ENCODE results near the gene ATG13. TPM values are rescaled to one million over a fixed set of nuclear protein-coding genes. Genes with fewer than 3 reads are reported as not detected.

The ATG13 gene
- total RNA-seq, 6 experiments from 2014 or later = 34.5 to 60.9 (median 41.1) TPM

GRCh38 chr11:46684367-46684766 is 67.0 kb downstream of the ATG13 start:
- Histone ChIP-seq H3K36me3 (peaks cover 11 to 67% (median 35%) of the 10 kb centered on the region in 4 donors), H3K27me3 (no peaks in the 10 kb centered on the region), H3K4me1 (no peaks in the 10 kb centered on the region), H3K4me3 (no peak overlapping the region), H3K27ac (no peak overlapping the region), H3K9me3 (no peaks in the 10 kb centered on the region)
- WGBS (ENCODE audit: insufficient coverage, low coverage, low lambda C conversion rate, missing lambda C conversion rate) = 71% methylated on average over 3 of the region's 3 CpGs
- ATAC-seq = no peak
- intact Hi-C loops (cut with DNase I) = no loop called here
- no peak for DNase-seq
- TF ChIP-seq POLR2A (IDR thresholded peaks at IDR 0.05) (no peak), CTCF (IDR thresholded peaks at IDR 0.05) (no peak)

- Histone ChIP-seq H3K4me3 (no peak overlapping the region), H3K4me1 (no peaks in the 10 kb centered on the region), H3K27me3 (no peaks in the 10 kb centered on the region), H3K36me3 (peaks cover 11 to 42% (median 21%) of the 10 kb centered on the region in 4 donors), H3K9me3 (no peaks in the 10 kb centered on the region), H3K27ac (no peak overlapping the region)
- no peak for TF ChIP-seq POLR2A (IDR thresholded peaks at IDR 0.05)
- no peak for TF ChIP-seq CTCF (IDR thresholded peaks at IDR 0.05)
- intact Hi-C loops (cut with DNase I) = no loop called here
- no peak for ATAC-seq
- no peak for DNase-seq
- 65% methylated on average over 12 of the region's 15 CpGs for WGBS (ENCODE audit: insufficient coverage, low coverage, low lambda C conversion rate, missing lambda C conversion rate)
Observed at GRCh38 chr11:46686886-46687795, 69.8 kb downstream of the ATG13 start.

GRCh38 chr11:46690702-46691101 is 73.3 kb downstream of the ATG13 start:
- no peak overlapping the region for H3K4me3 ChIP-seq
- H3K4me1 ChIP-seq = peaks cover 0 to 4% (median 1%) of the 10 kb centered on the region in 4 donors
- DNase-seq (no peak), ATAC-seq (no peak)
- no peaks in the 10 kb centered on the region for H3K9me3 ChIP-seq
- no peaks in the 10 kb centered on the region for H3K27me3 ChIP-seq
- H3K27ac ChIP-seq = no peak overlapping the region
- intact Hi-C loops (cut with DNase I) = no loop called here
- no peak for TF ChIP-seq CTCF (IDR thresholded peaks at IDR 0.05)
- no peak for TF ChIP-seq POLR2A (IDR thresholded peaks at IDR 0.05)
- H3K36me3 ChIP-seq = peaks cover 11 to 60% (median 37%) of the 10 kb centered on the region in 4 donors
- WGBS (ENCODE audit: insufficient coverage, low coverage, low lambda C conversion rate, missing lambda C conversion rate) = 89% methylated on average over 1 of the region's 1 CpG

- no peak for ATAC-seq
- H3K4me1 ChIP-seq = peaks cover 0 to 21% (median 8%) of the 10 kb centered on the region in 4 donors
- 76% methylated on average over 3 of the region's 4 CpGs for WGBS (ENCODE audit: insufficient coverage, low coverage, low lambda C conversion rate, missing lambda C conversion rate)
- no peak overlapping the region for H3K27ac ChIP-seq
- peaks cover 7 to 47% (median 28%) of the 10 kb centered on the region in 4 donors for H3K36me3 ChIP-seq
- H3K27me3 ChIP-seq = no peaks in the 10 kb centered on the region
- intact Hi-C loops (cut with DNase I) = no loop called here
- no peak for DNase-seq
- TF ChIP-seq POLR2A (IDR thresholded peaks at IDR 0.05) = no peak
- no peaks in the 10 kb centered on the region for H3K9me3 ChIP-seq
- no peak overlapping the region for H3K4me3 ChIP-seq
Observed at GRCh38 chr11:46692450-46692849, 75.1 kb downstream of the ATG13 start.

- Histone ChIP-seq H3K9me3 (no peaks in the 10 kb centered on the region), H3K27me3 (no peaks in the 10 kb centered on the region), H3K4me3 (no peak overlapping the region), H3K36me3 (peaks cover 0 to 37% (median 20%) of the 10 kb centered on the region in 4 donors), H3K4me1 (peaks cover 0 to 33% (median 14%) of the 10 kb centered on the region in 4 donors), H3K27ac (no peak overlapping the region)
- ATAC-seq = no peak
- DNase-seq = no peak
- no peak for TF ChIP-seq CTCF (IDR thresholded peaks at IDR 0.05)
- intact Hi-C loops (cut with DNase I) = no loop called here
- WGBS (ENCODE audit: insufficient coverage, low coverage, low lambda C conversion rate, missing lambda C conversion rate) = 60% methylated on average over 1 of the region's 2 CpGs
Observed at GRCh38 chr11:46693597-46694012, 76.3 kb downstream of the ATG13 start.

Data from right lobe of liver (tissue), 6 donors.